GM21723 (cell line): ENCODE results near the gene MEI1.
A peak's percentile ranks its signal among the peaks of the same experiment; 100 is the strongest.

Source experiments
- ATAC-seq: cut with Tn5 transposase; IDR thresholded peaks from one replicate; pipeline ENCODE4 v1.9.1; 2021; ENCODE audit warnings: mild to moderate bottlenecking, moderate library complexity; ENCODE audit not compliant: unreplicated experiment

MEI1 gene

GRCh38 chr22:41780746-41781505 lies 81.6 kb downstream of the MEI1 start:
- peak; percentile 81 for ATAC-seq

DNA sequence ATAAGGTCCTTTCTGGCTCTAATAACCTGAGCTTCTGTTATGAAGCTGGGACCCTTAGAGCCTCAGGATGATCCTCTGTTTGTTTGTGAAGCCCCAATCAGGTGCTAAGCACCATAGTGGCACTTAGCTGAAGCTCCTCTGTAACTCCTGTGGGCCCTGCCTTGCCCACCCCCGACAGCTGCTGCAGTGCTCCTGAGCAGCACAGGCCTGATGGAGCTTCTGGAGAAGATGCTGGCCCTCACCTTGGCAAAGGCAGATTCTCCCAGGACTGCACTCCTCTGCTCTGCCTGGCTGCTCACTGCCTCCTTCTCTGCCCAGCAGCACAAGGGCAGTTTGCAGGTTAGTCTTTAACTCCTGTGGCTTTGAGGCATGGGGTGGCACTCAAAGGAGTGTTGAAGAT lies 82.2 kb downstream of the MEI1 start:
- peak; percentile 21 for ATAC-seq

DNA sequence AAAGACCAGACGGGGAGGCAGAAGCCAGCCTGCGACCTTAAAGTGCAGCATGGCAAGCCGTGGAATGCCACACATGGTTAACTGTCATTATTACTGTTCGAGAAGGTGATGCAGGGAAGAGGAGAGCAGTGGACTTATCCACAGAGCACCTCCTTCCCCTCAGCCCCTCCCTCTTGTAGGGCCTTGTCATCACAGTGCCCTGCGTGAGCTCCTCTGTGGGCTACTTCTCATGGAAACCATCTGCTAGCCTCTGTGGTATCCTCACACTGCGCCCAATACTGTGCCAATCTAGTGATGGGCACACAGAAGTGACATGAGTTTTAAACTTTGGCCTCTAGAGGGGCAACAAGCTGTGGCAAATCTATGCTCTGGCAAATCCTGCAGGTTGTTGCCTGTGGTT lies 83.0 kb downstream of the MEI1 start:
- no peak for ATAC-seq

GRCh38 chr22:41782751-41783150 lies 83.4 kb downstream of the MEI1 start:
- no peak for ATAC-seq

DNA sequence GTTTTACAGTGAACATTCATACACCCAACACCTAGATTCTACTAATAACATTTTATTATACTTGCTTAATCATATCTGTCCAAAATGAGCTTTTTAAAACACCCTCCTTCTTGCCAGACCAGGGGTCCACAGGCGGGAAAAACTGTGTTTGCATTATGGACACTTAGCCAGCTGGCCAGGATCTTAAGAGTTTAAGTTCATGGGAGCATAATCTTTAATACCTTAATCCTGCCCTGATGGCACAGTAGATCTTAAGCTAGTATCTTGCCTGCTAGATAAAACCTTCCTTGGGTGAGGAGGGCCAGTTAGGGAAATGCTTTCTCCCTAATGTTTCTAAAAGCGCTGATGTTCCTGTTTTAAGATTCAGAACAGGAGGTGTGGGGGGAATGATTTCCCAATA lies 88.0 kb downstream of the MEI1 start:
- no peak for ATAC-seq

- no peak for ATAC-seq
Measured at GRCh38 chr22:41793871-41794270, 94.6 kb downstream of the MEI1 start.

DNA sequence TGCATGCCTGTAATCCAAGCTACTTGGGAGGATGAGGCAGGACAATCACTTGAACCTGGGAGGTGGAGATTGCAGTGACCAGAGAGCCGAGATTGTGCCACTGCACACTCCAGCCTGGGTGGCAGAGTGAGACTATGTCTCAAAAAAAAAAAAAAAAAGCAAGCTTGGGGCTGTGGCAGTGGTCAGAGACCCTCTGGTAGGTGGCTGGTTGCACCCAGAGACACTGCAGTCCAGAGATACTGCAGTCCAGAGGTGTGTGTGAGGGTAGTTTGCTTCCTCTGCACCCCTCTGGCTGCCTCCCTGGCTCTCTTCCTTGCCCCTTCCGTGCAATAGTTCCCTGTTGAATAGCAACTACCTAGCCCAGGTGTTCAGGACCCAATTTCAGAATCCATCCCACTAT lies 99.4 kb downstream of the MEI1 start:
- no peak for ATAC-seq

DNA sequence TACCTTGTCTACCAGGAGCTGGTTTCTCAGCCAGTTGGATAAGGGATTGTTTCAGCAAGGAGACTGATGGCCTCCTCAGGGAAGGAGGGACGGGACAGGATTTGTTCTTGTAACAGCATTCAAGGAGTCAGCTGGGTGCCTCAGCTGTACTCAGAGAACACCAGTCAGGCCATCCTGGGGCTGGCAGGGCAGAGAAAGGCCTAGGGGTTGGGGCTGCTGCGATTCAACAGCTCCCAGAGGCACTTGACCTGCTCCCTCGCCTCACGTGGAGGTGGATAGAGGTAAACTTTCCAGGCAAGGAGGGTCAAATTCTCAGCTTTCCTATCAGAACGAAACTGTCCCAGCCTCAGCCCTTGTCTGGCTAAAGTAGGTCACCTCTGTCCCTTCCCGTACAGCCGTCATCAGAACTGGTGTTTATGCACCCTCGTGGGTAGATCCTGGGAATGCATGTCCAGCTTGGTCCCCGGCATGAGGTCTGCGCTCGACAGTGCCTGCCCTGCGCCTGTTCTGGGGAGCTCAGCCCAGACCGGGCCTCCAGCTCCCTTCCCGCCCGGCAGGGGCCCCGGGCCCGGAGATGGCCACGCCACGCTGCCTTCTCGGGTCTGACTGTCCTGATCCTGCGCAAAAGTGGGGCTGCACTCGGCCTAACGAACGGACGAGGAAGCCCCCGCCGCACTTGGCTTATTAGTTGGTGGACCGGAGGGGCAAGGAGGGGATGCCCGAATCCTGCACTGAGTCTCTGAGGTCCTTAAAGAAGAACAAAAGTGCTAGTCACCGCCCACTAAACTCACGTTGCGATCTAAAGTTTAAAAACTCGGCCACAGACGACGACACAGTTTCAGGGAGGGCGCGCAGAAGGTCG lies 100.4 kb downstream of the MEI1 start:
- ATAC-seq: peak; percentile 26

- ATAC-seq: peak; percentile 80
Measured at GRCh38 chr22:41800348-41801146, 101.2 kb downstream of the MEI1 start, which contains the start of gene CCDC134. TSS of gene CCDC134 (plus strand) at chr22:41800679. CDS start at chr22:41808891, 8,212 bp downstream.

DNA sequence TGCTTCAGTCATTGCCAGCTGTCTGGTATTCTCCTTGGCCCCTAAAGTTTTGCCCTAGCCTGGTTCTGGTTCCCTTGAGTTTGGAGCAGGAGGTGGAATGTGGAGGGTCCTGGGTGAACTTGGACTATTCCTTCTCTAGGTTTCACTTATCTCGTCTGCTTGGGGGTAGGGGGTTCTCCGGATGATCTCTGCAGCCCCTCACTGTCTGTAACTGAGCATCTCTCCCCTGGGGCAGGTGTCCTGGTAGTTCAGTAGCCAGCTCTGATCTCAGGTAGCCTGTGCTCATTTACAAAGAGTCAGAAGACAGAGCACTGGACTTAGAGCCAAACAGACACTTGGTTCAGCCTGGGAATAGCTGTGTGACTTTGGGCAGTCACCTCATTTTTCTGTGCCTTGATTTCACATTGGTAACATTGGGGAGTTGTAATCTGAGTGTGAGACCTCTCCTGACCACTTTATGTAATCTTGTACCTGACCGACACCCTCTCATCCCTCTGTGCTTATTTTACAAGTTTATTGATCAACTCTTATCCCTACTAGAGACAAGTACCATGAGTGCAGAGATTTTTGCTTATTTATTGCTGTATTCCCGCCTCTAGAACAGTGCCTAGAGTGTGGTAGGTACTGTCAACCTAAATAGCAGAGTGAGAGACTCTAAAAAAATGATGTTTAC lies 102.0 kb downstream of the MEI1 start:
- ATAC-seq: peak; percentile 4

- no peak for ATAC-seq
Measured at GRCh38 chr22:41801886-41802285, 102.6 kb downstream of the MEI1 start.

- no peak for ATAC-seq
Measured at GRCh38 chr22:41805639-41806038, 106.3 kb downstream of the MEI1 start.

GRCh38 chr22:41808400-41808799 lies 109.1 kb downstream of the MEI1 start:
- ATAC-seq: no peak

- ATAC-seq: no peak
Measured at GRCh38 chr22:41810022-41810421, 110.7 kb downstream of the MEI1 start.

GRCh38 chr22:41812805-41813545 lies 113.7 kb downstream of the MEI1 start:
- ATAC-seq: no peak

- ATAC-seq: no peak
Measured at GRCh38 chr22:41813726-41814410, 114.6 kb downstream of the MEI1 start.

- no peak for ATAC-seq
Measured at GRCh38 chr22:41815716-41816115, 116.4 kb downstream of the MEI1 start.

GRCh38 chr22:41816241-41816640 lies 116.9 kb downstream of the MEI1 start:
- no peak for ATAC-seq

DNA sequence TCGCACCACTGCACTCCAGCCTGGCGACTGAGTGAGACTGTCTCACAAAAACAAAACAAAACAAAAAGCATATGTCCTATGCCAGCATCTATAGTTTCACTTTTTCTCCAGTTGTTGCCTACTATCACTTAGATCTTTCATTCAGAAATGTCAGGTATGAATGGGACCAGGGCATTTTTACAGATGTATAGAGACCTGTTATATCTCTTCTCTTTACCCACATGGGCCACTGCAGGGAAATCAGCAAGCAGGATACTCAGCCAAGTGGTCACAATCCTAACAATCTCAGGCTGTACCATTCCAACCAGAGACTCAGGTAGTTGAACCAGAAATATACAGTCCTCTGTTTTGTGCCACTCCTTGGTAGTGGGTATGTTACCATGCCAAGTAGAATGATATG lies 117.6 kb downstream of the MEI1 start:
- no peak for ATAC-seq
